ENCODE measurements around the gene ARRB2. TPM values are rescaled to one million over a fixed set of nuclear protein-coding genes. Genes with fewer than 3 reads are reported as not detected.

ARRB2 gene
- polyA plus RNA-seq, 2 of the 4 experiments (the other 2 are of a cell fraction) = 61.0 to 73.1 TPM

DNA sequence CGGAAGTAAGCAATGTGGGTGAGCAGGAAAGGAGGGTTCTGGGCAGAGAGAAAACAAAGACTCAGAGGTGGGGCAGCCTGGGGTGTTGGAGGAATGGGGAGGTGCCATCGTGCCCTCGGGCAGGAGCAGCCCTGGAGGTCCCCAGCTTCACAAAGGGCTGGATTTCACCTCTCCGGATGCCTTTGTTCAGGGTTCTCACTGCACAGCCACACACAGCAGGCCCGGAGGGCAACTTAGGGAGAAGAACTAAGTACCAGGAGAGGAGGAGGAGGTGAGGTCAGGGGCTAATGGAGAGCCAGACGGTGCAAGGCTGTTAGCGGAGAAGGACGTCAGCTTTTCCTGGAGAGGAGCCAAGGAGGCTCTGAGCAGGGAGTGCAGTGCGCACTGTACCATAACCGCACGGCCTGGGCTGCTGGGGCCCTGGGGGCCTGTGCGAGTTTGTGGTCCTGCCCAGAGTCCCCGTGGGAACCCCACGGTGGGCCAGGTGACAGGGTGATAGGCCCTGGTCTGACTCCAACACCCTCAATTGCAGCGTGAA, 9.3 kb downstream of the ARRB2 start (continued):
- TF ChIP-seq EHF (CRISPR knock-in tag; IDR thresholded peaks at IDR 0.05) (0 out of 2 replicates have a peak, but pooled peaks have one; percentile 16), RFX5 (IDR thresholded peaks at IDR 0.05) (no peak), RAD21 (conservative IDR thresholded peaks at IDR 0.05 in 1 of 2, IDR thresholded peaks at IDR 0.05 in 1 of 2) (peak in 1 of 2 experiments; percentile 18; a peak in 1 of 5 replicates)

DNA sequence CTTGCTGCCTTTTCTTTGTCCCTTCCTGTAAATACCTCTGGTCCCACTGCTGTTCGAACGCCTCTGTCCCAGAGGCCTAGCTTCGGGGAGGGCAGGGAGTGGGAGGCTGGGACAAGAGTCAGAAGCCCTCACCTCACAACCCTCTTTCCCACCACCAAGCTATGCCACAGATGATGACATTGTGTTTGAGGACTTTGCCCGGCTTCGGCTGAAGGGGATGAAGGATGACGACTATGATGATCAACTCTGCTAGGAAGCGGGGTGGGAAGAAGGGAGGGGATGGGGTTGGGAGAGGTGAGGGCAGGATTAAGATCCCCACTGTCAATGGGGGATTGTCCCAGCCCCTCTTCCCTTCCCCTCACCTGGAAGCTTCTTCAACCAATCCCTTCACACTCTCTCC, 10.4 kb downstream of the ARRB2 start:
- Histone ChIP-seq H3K27ac (peak overlapping the region; percentile 85 to 90), H3K4me3 (peak overlapping the region; percentile 26), H3K4me1 (peaks cover 56% of the 10 kb centered on the region), H3K9me3 (no peaks in the 10 kb centered on the region), H3K4me2 (peak overlapping the region; percentile 87)
- no peak for TF ChIP-seq MAFK (IDR thresholded peaks at IDR 0.05; ENCODE audit: partially characterized antibody)
- no peak for TF ChIP-seq KDM5A (IDR thresholded peaks at IDR 0.05)
- TF ChIP-seq EP300 (IDR thresholded peaks at IDR 0.05) = peak in 1 of 2 experiments; percentile 39; a peak in 1 of 5 replicates
- TF ChIP-seq RAD21 (conservative IDR thresholded peaks at IDR 0.05 in 1 of 2, IDR thresholded peaks at IDR 0.05 in 1 of 2) = no peak
- TF ChIP-seq TP53 (CRISPR knock-in tag; IDR thresholded peaks at IDR 0.05) = no peak
- TF ChIP-seq SREBF2 (IDR thresholded peaks at IDR 0.05) = no peak
- TF ChIP-seq, protein P1, sequence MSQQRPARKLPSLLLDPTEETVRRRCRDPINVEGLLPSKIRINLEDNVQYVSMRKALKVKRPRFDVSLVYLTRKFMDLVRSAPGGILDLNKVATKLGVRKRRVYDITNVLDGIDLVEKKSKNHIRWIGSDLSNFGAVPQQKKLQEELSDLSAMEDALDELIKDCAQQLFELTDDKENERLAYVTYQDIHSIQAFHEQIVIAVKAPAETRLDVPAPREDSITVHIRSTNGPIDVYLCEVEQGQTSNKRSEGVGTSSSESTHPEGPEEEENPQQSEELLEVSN (IDR thresholded peaks at IDR 0.05; ENCODE audit: borderline replicate concordance, low read depth) = no peak
- TF ChIP-seq RNF2 (IDR thresholded peaks at IDR 0.05; ENCODE audit: borderline replicate concordance, low read depth) = no peak
- no peak for TF ChIP-seq HOXB5 (CRISPR knock-in tag; IDR thresholded peaks at IDR 0.05)
- TF ChIP-seq, protein P2, sequence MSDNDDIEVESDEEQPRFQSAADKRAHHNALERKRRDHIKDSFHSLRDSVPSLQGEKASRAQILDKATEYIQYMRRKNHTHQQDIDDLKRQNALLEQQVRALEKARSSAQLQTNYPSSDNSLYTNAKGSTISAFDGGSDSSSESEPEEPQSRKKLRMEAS (IDR thresholded peaks at IDR 0.05) = peak; percentile 12; the same call in 1 of the 2 replicates
- TF ChIP-seq FOSL2 (IDR thresholded peaks at IDR 0.05) = no peak
- peak; percentile 34; the same call in 1 of the 2 replicates for TF ChIP-seq FOSL2 (CRISPR knock-in tag; IDR thresholded peaks at IDR 0.05)
- TF ChIP-seq CBX8 (IDR thresholded peaks at IDR 0.05) = no peak
- TF ChIP-seq CBX2 (IDR thresholded peaks at IDR 0.05; ENCODE audit: borderline replicate concordance, low read depth) = no peak
- WGBS (ENCODE audit: missing lambda C conversion rate) = 18% methylated on average over 7 of the region's 7 CpGs
- DNase-seq (ENCODE audit: low read depth in 1 of 2, low spot score in 1 of 2) = peak in 1 of 2 experiments; percentile 81
- CTCF ChIA-PET = interaction anchor here (1.0 to 8.9 kb wide), 11 partner anchors 9 to 182 kb away, joined by 3 to 57 read pairs (median 5); partner anchors contain the start of genes ARRB2, CHRNE, GLTPD2 and MED11
- POLR2A ChIA-PET = interaction anchor here (1.2 to 3.6 kb wide), 6 partner anchors 10 to 247 kb away, joined by 3 to 25 read pairs (median 8); partner anchors contain the start of genes ARRB2, MED11, PELP1 and SPAG7
- ATAC-seq = peak; percentile 44 to 52; a peak in 5 of 6 replicates
- no peak for FAIRE-seq

DNA sequence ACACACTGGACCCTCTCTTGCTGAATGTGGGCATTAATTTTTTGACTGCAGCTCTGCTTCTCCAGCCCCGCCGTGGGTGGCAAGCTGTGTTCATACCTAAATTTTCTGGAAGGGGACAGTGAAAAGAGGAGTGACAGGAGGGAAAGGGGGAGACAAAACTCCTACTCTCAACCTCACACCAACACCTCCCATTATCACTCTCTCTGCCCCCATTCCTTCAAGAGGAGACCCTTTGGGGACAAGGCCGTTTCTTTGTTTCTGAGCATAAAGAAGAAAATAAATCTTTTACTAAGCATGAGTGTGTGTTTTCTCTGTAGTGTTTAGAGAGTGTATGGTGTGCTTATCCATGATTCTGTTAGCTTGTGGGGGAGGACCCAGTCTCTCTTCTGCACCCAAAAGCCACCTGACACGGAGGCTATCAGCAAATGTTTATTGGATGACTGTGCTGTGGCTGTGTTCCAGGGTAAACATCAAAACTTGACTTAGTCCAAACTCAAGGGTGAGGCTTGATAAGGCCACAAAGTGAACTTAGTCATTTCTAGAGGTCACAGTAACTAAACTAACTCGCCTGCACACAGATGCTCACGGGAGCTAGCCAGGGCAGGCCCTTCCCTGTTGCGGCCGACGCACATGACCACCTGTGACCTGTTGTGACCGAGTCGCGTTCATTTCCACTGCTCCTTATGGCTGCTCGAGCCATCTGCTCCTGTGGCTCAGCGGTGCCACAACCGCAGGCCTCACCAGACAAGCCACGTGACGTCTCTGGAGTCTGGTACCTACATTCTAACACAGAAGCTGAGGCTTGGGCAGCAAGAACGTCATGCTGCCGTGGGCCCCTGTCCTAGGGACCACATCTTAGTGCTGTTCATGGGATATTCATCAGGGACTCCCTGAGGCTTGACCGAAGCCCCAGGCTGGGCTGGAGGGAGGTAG, 11.0 kb downstream of the ARRB2 start:
- ATAC-seq = peak; percentile 72 to 75
- H3K4me1 ChIP-seq = peaks cover 56% of the 10 kb centered on the region
- peak overlapping the region; percentile 85 to 90 for H3K27ac ChIP-seq
- no peaks in the 10 kb centered on the region for H3K9me3 ChIP-seq
- WGBS (ENCODE audit: missing lambda C conversion rate) = 12% methylated on average over 20 of the region's 20 CpGs
- H3K4me3 ChIP-seq = peak overlapping the region; percentile 26
- peak; percentile 100 for FAIRE-seq
- peak; percentile 85 to 95 for DNase-seq (ENCODE audit: low read depth in 1 of 2, low spot score in 1 of 2)
- CTCF ChIA-PET = interaction anchor here (0.6 to 8.9 kb wide), 15 partner anchors 10 to 206 kb away, joined by 3 to 57 read pairs (median 4); partner anchors contain the start of genes ARRB2, CHRNE, GLTPD2 and MED11
- peak overlapping the region; percentile 87 for H3K4me2 ChIP-seq
- POLR2A ChIA-PET = interaction anchor here (0.5 to 3.6 kb wide), 8 partner anchors 10 to 246 kb away, joined by 3 to 25 read pairs (median 6); partner anchors contain the start of genes ARRB2, MED11, PELP1 and PSMB6
- TF ChIP-seq FOXS1 (CRISPR knock-in tag; IDR thresholded peaks at IDR 0.05) (peak; percentile 86; the same call in 1 of the 2 replicates), JUN (IDR thresholded peaks at IDR 0.05) (peak; percentile 97), MAFK (IDR thresholded peaks at IDR 0.05; ENCODE audit: partially characterized antibody) (peak; percentile 37), FOSB (CRISPR knock-in tag; IDR thresholded peaks at IDR 0.05) (no peak; the same call in 1 of the 2 replicates), ESRRA (IDR thresholded peaks at IDR 0.05; ENCODE audit: borderline replicate concordance, low read length) (peak; percentile 89), EP300 (IDR thresholded peaks at IDR 0.05) (peak; percentile 73 to 84; a peak in 3 of 5 replicates), GATA3 (IDR thresholded peaks at IDR 0.05; ENCODE audit: borderline replicate concordance) (peak; percentile 95), RAD21 (conservative IDR thresholded peaks at IDR 0.05 in 1 of 2, IDR thresholded peaks at IDR 0.05 in 1 of 2) (peak in 1 of 2 experiments; percentile 41; a peak in 2 of 5 replicates), HOXB5 (CRISPR knock-in tag; IDR thresholded peaks at IDR 0.05) (peak; percentile 76), ZNF302 (CRISPR knock-in tag; IDR thresholded peaks at IDR 0.05) (0 out of 2 replicates have a peak, but pooled peaks have one; percentile 27), FOSL2 (IDR thresholded peaks at IDR 0.05) (peak; percentile 88), FOSL2 (CRISPR knock-in tag; IDR thresholded peaks at IDR 0.05) (peak; percentile 95), RCOR1 (IDR thresholded peaks at IDR 0.05; ENCODE audit: low read depth, low read length) (no peak), TFCP2L1 (CRISPR knock-in tag; IDR thresholded peaks at IDR 0.05) (0 out of 2 replicates have a peak, but pooled peaks have one; percentile 78), CEBPB (IDR thresholded peaks at IDR 0.05) (peak in 1 of 2 experiments; percentile 71; a peak in 2 of 4 replicates), HDAC2 (IDR thresholded peaks at IDR 0.05) (no peak), BHLHE40 (IDR thresholded peaks at IDR 0.05; ENCODE audit: low read depth, low read length) (peak; percentile 95), HOXB13 (CRISPR knock-in tag; IDR thresholded peaks at IDR 0.05; ENCODE audit: low read depth) (peak; percentile 75)
- TF ChIP-seq, protein P3, sequence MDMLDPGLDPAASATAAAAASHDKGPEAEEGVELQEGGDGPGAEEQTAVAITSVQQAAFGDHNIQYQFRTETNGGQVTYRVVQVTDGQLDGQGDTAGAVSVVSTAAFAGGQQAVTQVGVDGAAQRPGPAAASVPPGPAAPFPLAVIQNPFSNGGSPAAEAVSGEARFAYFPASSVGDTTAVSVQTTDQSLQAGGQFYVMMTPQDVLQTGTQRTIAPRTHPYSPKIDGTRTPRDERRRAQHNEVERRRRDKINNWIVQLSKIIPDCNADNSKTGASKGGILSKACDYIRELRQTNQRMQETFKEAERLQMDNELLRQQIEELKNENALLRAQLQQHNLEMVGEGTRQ (IDR thresholded peaks at IDR 0.05) = peak; percentile 86
- TF ChIP-seq, protein P4, sequence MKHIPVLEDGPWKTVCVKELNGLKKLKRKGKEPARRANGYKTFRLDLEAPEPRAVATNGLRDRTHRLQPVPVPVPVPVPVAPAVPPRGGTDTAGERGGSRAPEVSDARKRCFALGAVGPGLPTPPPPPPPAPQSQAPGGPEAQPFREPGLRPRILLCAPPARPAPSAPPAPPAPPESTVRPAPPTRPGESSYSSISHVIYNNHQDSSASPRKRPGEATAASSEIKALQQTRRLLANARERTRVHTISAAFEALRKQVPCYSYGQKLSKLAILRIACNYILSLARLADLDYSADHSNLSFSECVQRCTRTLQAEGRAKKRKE (CRISPR knock-in tag; IDR thresholded peaks at IDR 0.05; ENCODE audit: low read depth) = peak; percentile 88
